Subcutaneous abdominal adipose tissue (tissue), 5 donors: ENCODE results near the gene ARSB.

ENCODE experiments used
- H3K27ac ChIP-seq: one replicate; pipeline ENCODE4 v1.7.0; 2013; ENCODE audit warnings: low read depth, mild to moderate bottlenecking, inconsistent platforms, low read length, moderate library complexity
- H3K27me3 ChIP-seq, 5 donors: one replicate each; pipeline ENCODE4 v1.7.0; 2013; ENCODE audit warnings: low read length in 5 of 5, inconsistent platforms in 1 of 5; ENCODE audit not compliant: control insufficient read depth in 5 of 5, insufficient read depth in 4 of 5
- H3K36me3 ChIP-seq, 5 donors: one replicate each; pipeline ENCODE4 v1.7.0; 2013; ENCODE audit warnings: low read length in 5 of 5; ENCODE audit not compliant: control insufficient read depth in 5 of 5, insufficient read depth in 5 of 5
- H3K4me1 ChIP-seq, 5 donors: one replicate each; pipeline ENCODE4 v1.7.0; 2013; ENCODE audit warnings: low read length in 5 of 5, mild to moderate bottlenecking in 3 of 5, moderate library complexity in 1 of 5; ENCODE audit not compliant: control insufficient read depth in 5 of 5, insufficient read depth in 5 of 5
- H3K4me3 ChIP-seq, 5 donors: one replicate each; pipeline ENCODE4 v1.7.0; 2013; ENCODE audit warnings: low read length in 5 of 5, low read depth in 1 of 5
- H3K9ac ChIP-seq, 5 donors: one replicate each; pipeline ENCODE4 v1.7.0; 2013; ENCODE audit warnings: low read length in 5 of 5, mild to moderate bottlenecking in 4 of 5, moderate library complexity in 3 of 5
- H3K9me3 ChIP-seq, 5 donors: one replicate each; pipeline ENCODE4 v1.7.0; 2013; ENCODE audit warnings: low read length in 5 of 5; ENCODE audit not compliant: control insufficient read depth in 5 of 5
- donor health status: healthy.
- donor health status: healthy.
- donor health status: healthy.
- donor health status: healthy.
- donor health status: healthy.

Gene ARSB

DNA sequence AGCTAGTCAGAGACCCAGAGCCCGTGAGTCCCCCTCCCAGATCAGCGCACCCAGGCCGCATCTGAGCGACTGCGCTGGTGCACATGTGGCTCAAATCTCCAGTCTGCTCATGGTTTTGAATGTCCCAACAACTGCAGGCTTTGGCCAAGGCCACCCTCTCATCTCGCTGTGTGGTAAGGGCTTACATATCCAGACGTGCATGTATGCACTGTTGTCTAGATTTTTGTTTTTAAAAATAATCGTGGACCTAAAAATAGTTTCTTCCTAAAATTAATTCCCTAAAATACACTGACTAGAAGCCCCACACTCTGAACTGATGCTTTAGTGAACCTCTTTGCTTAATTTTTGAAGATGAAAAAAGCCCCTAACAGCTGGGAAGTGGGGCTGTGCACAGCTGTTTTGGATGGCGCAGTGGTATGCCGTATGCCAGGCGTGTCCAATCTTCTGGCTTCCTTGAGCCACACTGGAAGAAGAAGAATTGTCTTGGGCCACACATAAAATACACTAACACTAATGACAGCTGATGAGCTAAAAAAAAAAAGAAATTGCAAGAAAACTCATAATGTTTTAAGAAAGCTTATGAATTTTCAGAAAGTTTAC lies 193.5 kb downstream of the ARSB start:
- Histone ChIP-seq H3K27ac (no peak overlapping the region), H3K9ac (no peak overlapping the region), H3K27me3 (no peaks in the 10 kb centered on the region), H3K9me3 (no peaks in the 10 kb centered on the region), H3K4me3 (no peak overlapping the region), H3K4me1 (peaks cover 0 to 12% (median 9%) of the 10 kb centered on the region in 5 donors), H3K36me3 (no peaks in the 10 kb centered on the region)

DNA sequence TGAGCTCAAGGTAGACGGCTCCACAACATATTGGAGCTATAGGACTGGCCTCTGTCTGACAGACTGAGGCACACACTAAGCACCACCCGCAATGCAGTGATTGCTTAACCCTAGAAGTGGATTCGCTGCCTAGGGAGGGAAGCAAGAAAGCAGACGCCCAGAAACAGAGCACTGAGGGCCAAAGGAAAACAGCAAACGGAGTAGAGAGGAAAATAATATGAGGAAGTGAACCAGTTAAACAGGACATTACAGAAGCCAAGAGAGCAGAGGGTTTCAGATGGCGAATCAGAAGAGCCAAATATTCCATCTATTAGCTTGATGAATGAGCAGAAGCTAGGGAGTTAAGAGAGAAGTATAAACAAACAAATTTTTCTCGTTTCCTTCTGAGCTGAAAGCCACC lies 197.3 kb downstream of the ARSB start:
- peaks cover 0 to 12% (median 9%) of the 10 kb centered on the region in 5 donors for H3K4me1 ChIP-seq
- H3K27ac ChIP-seq, result no peak overlapping the region
- H3K9me3 ChIP-seq, result no peaks in the 10 kb centered on the region
- no peaks in the 10 kb centered on the region for H3K36me3 ChIP-seq
- peak overlapping the region in 2 of 5 donors; percentile 13 to 21 for H3K9ac ChIP-seq
- H3K4me3 ChIP-seq, result peak overlapping the region in 1 of 5 donors; percentile 29
- no peaks in the 10 kb centered on the region for H3K27me3 ChIP-seq

DNA sequence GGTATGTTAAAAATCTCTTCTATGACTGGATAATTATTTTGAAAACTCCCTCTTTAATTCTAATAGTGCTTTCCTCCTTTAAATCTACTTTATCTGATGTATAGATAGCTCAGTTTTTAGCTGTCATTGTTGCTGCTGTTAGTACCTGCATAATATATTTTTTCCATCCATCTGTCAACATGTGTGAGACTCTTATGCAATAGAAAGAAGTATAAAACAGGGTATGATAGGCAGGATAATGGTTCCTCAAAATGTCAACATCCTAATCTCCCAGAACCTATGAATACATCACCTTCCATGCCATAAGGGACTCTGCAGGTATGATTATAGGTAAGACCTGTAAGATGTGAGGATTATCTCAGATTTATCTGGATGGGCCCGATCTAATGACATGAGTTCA lies 199.7 kb downstream of the ARSB start:
- peaks cover 0 to 12% (median 9%) of the 10 kb centered on the region in 5 donors for H3K4me1 ChIP-seq
- no peaks in the 10 kb centered on the region for H3K9me3 ChIP-seq
- no peaks in the 10 kb centered on the region for H3K27me3 ChIP-seq
- peaks cover 0 to 4% (median 0%) of the 10 kb centered on the region in 5 donors for H3K36me3 ChIP-seq
- no peak overlapping the region for H3K9ac ChIP-seq
- no peak overlapping the region for H3K27ac ChIP-seq
- no peak overlapping the region for H3K4me3 ChIP-seq

DNA sequence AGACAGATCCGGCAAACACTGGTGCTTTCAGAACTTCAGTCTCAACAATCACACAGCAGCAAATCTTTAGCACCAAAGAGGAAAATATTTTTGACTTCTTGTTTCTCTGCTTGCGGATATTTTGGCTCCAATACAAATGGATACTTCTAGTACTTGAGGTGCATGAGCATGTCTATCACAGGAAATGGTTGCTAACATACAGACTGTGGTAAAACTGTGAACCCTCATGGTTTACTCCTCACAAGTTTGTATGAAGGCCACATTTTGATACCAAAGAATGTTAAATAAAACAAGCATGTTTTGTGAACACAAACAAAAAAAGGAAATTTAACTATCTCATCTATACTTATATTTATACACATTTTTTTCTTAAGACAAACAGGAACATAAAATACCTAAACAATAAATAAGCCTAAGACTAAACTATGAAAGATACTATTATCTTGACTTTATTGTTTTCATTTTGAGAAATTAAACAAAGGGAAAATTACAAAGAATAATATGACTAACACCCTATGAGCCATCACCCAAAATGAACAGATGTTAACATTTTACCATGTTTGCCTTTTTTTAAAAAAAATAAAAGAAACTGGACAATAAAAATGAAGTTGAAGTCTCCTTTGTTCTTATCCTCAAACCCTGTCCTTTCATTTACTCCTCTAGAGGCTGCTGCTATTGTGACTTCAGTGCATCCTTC lies 201.5 kb downstream of the ARSB start:
- H3K9ac ChIP-seq, result no peak overlapping the region
- no peak overlapping the region for H3K27ac ChIP-seq
- H3K27me3 ChIP-seq, result no peaks in the 10 kb centered on the region

DNA sequence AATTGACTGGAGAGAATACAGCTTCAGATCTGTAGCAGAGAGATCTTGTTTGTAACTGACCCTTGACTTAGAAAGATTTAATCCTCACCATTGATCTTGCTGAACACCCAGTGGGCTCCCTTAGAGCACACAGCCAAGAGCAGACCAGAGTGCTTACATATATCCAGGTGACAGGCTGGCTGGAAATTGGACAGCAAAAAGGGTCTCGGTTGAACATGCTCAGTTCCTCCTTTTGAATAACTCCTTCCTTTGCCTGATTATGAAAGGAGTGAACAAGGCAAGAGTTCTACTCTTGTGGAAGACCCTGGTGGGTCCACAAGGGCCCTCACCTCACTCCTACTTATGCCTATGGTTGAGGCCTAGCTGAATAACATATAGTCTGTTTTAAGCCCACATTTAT lies 202.4 kb downstream of the ARSB start:
- H3K27ac ChIP-seq, result no peak overlapping the region
- peaks cover 0 to 6% (median 3%) of the 10 kb centered on the region in 5 donors for H3K4me1 ChIP-seq
- peaks cover 0 to 11% (median 0%) of the 10 kb centered on the region in 5 donors for H3K36me3 ChIP-seq
- no peaks in the 10 kb centered on the region for H3K9me3 ChIP-seq
- H3K9ac ChIP-seq, result no peak overlapping the region
- no peak overlapping the region for H3K4me3 ChIP-seq
- no peaks in the 10 kb centered on the region for H3K27me3 ChIP-seq

More for the DNA sequence above, 201.5 kb downstream of the ARSB start:
- peaks cover 0 to 11% (median 0%) of the 10 kb centered on the region in 5 donors for H3K36me3 ChIP-seq
- no peaks in the 10 kb centered on the region for H3K9me3 ChIP-seq
- H3K4me3 ChIP-seq, result no peak overlapping the region
- peaks cover 0 to 12% (median 9%) of the 10 kb centered on the region in 5 donors for H3K4me1 ChIP-seq

DNA sequence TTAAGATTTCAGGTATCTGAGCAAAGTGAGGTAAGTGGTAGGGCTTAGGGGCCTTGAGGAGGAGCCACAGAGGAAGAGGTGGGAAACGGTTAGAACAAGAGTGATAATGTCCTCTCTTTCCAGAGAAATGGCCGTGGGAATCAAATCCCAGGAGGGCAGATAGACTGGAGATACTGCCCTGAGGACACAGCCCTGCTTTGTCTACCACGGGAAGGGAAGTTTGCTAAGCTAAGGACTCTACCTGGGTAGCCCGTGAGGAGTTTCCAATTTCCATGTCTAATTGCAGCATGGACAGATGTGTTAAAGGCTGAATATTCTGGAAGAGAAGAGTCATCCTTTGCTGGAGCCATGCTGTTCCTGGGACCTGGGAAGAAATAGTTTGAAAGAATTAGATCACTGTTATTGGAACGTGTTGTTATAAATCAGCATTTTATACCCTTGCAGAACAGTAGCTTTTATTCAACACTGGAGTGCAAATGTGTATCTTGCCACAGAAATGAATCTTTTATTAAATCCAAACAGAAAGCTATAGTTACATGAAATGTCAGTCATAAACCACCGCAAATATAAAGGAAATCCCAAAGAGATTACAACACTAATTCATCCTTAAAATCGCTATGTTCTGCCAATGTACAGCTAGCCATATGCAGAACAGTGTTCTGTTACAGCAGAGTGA lies 203.4 kb downstream of the ARSB start:
- H3K9ac ChIP-seq, result no peak overlapping the region

DNA sequence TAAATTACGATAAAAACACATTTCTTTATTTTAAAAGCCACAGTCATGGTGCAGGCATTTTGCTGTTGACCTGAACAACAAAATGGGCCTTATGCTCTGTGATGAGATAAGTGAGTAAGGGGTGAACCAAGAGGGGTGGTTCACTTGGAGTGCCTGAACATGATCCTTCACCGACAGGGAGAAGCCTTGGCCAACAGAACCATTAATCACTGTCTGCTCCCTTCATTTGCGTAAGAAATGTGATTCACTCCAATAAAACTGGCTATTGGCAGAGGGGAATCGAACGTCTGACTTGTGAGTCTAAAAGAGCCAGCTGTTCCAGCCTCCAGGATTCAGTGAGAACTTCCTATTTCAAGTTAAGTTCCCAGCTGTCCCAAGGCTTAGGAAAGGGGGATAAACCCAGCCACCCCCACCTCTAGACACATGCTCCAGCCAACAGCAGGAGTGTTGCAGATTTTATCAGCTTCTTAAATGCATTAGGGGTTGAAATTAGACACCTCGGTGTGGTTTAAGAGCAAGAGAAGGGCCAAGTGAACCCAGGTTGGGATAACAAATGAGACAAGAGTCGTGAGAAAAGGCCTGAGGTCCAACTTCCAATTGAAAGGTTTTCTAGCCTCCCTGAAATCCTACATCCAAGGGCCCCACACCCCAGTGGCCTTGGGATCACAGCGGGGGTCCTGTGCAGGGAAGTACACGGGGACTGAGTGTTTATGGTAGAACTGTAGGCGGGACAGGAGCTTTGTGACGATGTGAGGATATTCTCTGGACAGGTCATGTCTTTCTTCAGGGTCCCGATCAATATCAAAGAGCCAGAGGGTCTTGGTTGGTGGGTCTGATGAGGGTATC lies 205.1 kb downstream of the ARSB start:
- peaks cover 0 to 11% (median 0%) of the 10 kb centered on the region in 5 donors for H3K36me3 ChIP-seq
- peaks cover 0 to 5% (median 3%) of the 10 kb centered on the region in 5 donors for H3K9me3 ChIP-seq
- H3K4me1 ChIP-seq, result no peaks in the 10 kb centered on the region
- no peak overlapping the region for H3K4me3 ChIP-seq
- no peaks in the 10 kb centered on the region for H3K27me3 ChIP-seq
- H3K27ac ChIP-seq, result no peak overlapping the region
- no peak overlapping the region for H3K9ac ChIP-seq

More for the DNA sequence above, 203.4 kb downstream of the ARSB start:
- no peaks in the 10 kb centered on the region for H3K4me1 ChIP-seq
- H3K36me3 ChIP-seq, result peaks cover 0 to 11% (median 0%) of the 10 kb centered on the region in 5 donors
- H3K27me3 ChIP-seq, result no peaks in the 10 kb centered on the region
- no peak overlapping the region for H3K4me3 ChIP-seq
- no peak overlapping the region for H3K27ac ChIP-seq
- H3K9me3 ChIP-seq, result peaks cover 0 to 2% (median 1%) of the 10 kb centered on the region in 5 donors

DNA sequence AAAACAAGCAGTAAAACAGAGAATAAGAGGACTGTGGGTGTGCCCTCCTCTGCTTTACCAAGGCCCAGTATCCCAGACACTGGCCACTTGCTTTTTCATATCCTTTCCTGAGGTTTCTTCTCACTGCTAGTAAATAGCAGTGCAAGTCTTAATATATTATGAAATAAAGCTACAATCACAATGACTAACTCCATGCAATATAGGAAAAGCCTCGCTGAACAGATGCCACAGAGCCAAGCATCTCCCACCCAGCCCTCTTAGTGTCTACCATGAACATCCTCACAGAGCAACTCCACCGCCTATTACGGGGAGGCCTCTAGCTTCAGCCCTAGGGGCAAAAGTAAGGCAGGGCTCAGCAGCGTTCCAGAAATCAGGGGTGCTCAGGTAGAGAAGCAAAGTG lies 205.8 kb downstream of the ARSB start:
- no peaks in the 10 kb centered on the region for H3K27me3 ChIP-seq
- H3K9me3 ChIP-seq, result peaks cover 0 to 5% (median 3%) of the 10 kb centered on the region in 5 donors
- H3K4me1 ChIP-seq, result no peaks in the 10 kb centered on the region
- no peak overlapping the region for H3K4me3 ChIP-seq
- peaks cover 0 to 11% (median 0%) of the 10 kb centered on the region in 5 donors for H3K36me3 ChIP-seq
- H3K27ac ChIP-seq, result no peak overlapping the region
- no peak overlapping the region for H3K9ac ChIP-seq

DNA sequence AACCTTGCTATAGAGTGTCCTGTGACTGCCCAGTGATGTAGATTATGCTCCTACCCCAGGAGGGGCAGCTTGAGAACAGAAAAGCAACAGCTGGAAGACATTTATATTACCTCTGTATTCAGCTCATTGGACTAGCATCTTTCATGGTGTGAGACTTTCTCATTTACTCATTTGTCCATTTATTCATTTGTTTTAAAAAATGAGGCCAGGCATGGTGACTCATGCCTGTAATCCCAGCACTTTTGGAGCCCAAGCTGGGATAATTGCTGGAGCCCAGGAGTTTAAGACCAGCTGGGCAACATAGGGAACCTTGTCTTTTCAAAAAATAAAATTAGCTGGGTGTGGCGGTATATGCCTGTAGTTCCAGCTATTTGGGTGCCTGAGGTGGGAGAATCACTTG lies 206.6 kb downstream of the ARSB start:
- no peak overlapping the region for H3K9ac ChIP-seq
- no peak overlapping the region for H3K4me3 ChIP-seq
- no peaks in the 10 kb centered on the region for H3K27me3 ChIP-seq
- peaks cover 0 to 11% (median 0%) of the 10 kb centered on the region in 5 donors for H3K36me3 ChIP-seq
- H3K27ac ChIP-seq, result no peak overlapping the region
- H3K4me1 ChIP-seq, result no peaks in the 10 kb centered on the region
- H3K9me3 ChIP-seq, result peaks cover 0 to 5% (median 3%) of the 10 kb centered on the region in 5 donors
